ENCODE data around the gene IRAK2. TPM values are rescaled to one million over a fixed set of nuclear protein-coding genes. Genes with fewer than 3 reads are reported as not detected.
A peak's percentile ranks its signal among the peaks of the same experiment; 100 is the strongest.

Gene IRAK2
- total RNA-seq = 1 to 10 TPM in 3 of 4 donors, under 1 TPM in 1; 0.20 to 4.9 (median 3.4) TPM

- 3% methylated on average over 74 of the region's 76 CpGs; no CpG with 5 or more reads in 1 of the 2 donors for whole genome bisulfite sequencing, 2 donors (ENCODE audit: low coverage in 1 of 2)
- Histone ChIP-seq H3K4me1 (peaks cover 0 to 9% (median 6%) of the 10 kb centered on the region in 4 donors), H3K9me3 (peaks cover 0 to 5% of the 10 kb centered on the region in 2 donors), H3K4me3 (peak within 1 kb of the TSS; percentile 55 to 84 (median 81)), H3K27me3 (no peaks in the 10 kb centered on the region), H3K36me3 (no peaks in the 10 kb centered on the region), H3K27ac (peak within 1 kb of the TSS; percentile 68 to 76 (median 70))
- in situ Hi-C loops (cut with MboI; ENCODE audit: low pct_ligation_motif_present in 1 of 4, low pct_unique_long_range_greater_than_20kb in 1 of 4, low sequenced_read_pairs in 3 of 4) = loop anchor here in 3 of 4 donors (10.0 kb wide), 2 partner anchors 50 to 60 kb away; no protein-coding TSS in a partner anchor
- no peak for TF ChIP-seq EP300 (IDR thresholded peaks at IDR 0.05; ENCODE audit: low read depth)
- TF ChIP-seq POLR2A (IDR thresholded peaks at IDR 0.05) = peak; percentile 29
- peak; percentile 50 to 66 (median 65) for TF ChIP-seq POLR2AphosphoS5 (IDR thresholded peaks at IDR 0.05)
- TF ChIP-seq CTCF (IDR thresholded peaks at IDR 0.05) = peak; percentile 67 to 99 (median 98)
- intact Hi-C loops (cut with DNase I; ENCODE audit: low total_unique reads) = loop anchor here (10.0 kb wide), 1 partner anchor 60 kb away; no protein-coding TSS in a partner anchor
- peak; percentile 80 for DNase-seq
These were observed at the start of gene IRAK2 for GRCh38 chr3:10164546-10165393. Gene IRAK2, plus strand, starts transcription at chr3:10164919. Its CDS starts 36 bp downstream, at chr3:10164955.

GRCh38 chr3:10115326-10116137 lies 49.2 kb upstream of the IRAK2 start, which contains the start of gene BRK1:
Gene BRK1, plus strand, starts transcription at chr3:10115675. Its CDS starts 27 bp downstream, at chr3:10115702.
- intact Hi-C loops (cut with DNase I; ENCODE audit: low total_unique reads) = no loop called here
- Histone ChIP-seq H3K27me3 (no peaks in the 10 kb centered on the region), H3K4me3 (peak within 1 kb of the TSS; percentile 74 to 88 (median 75)), H3K4me1 (peaks cover 6 to 23% (median 16%) of the 10 kb centered on the region in 4 donors), H3K36me3 (no peaks in the 10 kb centered on the region), H3K27ac (peak within 1 kb of the TSS; percentile 82 to 87 (median 86)), H3K9me3 (no peaks in the 10 kb centered on the region)
- DNase-seq = peak; percentile 95
- WGBS, 2 donors (ENCODE audit: low coverage in 1 of 2) = 1% methylated on average over 8 to 50 of the region's 54 CpGs
- in situ Hi-C loops (cut with MboI; ENCODE audit: low pct_ligation_motif_present in 1 of 4, low pct_unique_long_range_greater_than_20kb in 1 of 4, low sequenced_read_pairs in 3 of 4) = no loop called here
- TF ChIP-seq CTCF (IDR thresholded peaks at IDR 0.05) = peak in 1 of 5 experiments; percentile 7
- TF ChIP-seq EP300 (IDR thresholded peaks at IDR 0.05; ENCODE audit: low read depth) = no peak
- TF ChIP-seq POLR2AphosphoS5 (IDR thresholded peaks at IDR 0.05) = peak; percentile 95 to 96 (median 96)
- TF ChIP-seq POLR2A (IDR thresholded peaks at IDR 0.05) = peak; percentile 88

- intact Hi-C loops (cut with DNase I; ENCODE audit: low total_unique reads) (no loop called here), in situ Hi-C loops (cut with MboI; ENCODE audit: low pct_ligation_motif_present in 1 of 4, low pct_unique_long_range_greater_than_20kb in 1 of 4, low sequenced_read_pairs in 3 of 4) (no loop called here)
- Histone ChIP-seq H3K9me3 (no peaks in the 10 kb centered on the region), H3K36me3 (no peaks in the 10 kb centered on the region), H3K27me3 (no peaks in the 10 kb centered on the region), H3K4me3 (peak overlapping the region; percentile 74 to 88 (median 75)), H3K4me1 (peaks cover 6 to 23% (median 16%) of the 10 kb centered on the region in 4 donors), H3K27ac (peak overlapping the region; percentile 82 to 87 (median 86))
- TF ChIP-seq EP300 (IDR thresholded peaks at IDR 0.05; ENCODE audit: low read depth) (no peak), POLR2A (IDR thresholded peaks at IDR 0.05) (no peak), CTCF (IDR thresholded peaks at IDR 0.05) (no peak), POLR2AphosphoS5 (IDR thresholded peaks at IDR 0.05) (no peak)
- 0% methylated on average over 4 to 10 of the region's 10 CpGs for WGBS, 2 donors (ENCODE audit: low coverage in 1 of 2)
- DNase-seq = no peak
These were observed 48.6 kb upstream of the IRAK2 start for GRCh38 chr3:10116138-10116460.

GRCh38 chr3:10116928-10117327 lies 47.8 kb upstream of the IRAK2 start:
- H3K9me3 ChIP-seq = no peaks in the 10 kb centered on the region
- H3K27me3 ChIP-seq = no peaks in the 10 kb centered on the region
- 84 to 91% methylated on average over 4 of the region's 4 CpGs for WGBS, 2 donors (ENCODE audit: low coverage in 1 of 2)
- H3K27ac ChIP-seq = no peak overlapping the region
- DNase-seq = no peak
- TF ChIP-seq EP300 (IDR thresholded peaks at IDR 0.05; ENCODE audit: low read depth) = no peak
- TF ChIP-seq POLR2AphosphoS5 (IDR thresholded peaks at IDR 0.05) = no peak
- no peak for TF ChIP-seq POLR2A (IDR thresholded peaks at IDR 0.05)
- TF ChIP-seq CTCF (IDR thresholded peaks at IDR 0.05) = no peak
- H3K4me1 ChIP-seq = peaks cover 6 to 23% (median 16%) of the 10 kb centered on the region in 4 donors
- in situ Hi-C loops (cut with MboI; ENCODE audit: low pct_ligation_motif_present in 1 of 4, low pct_unique_long_range_greater_than_20kb in 1 of 4, low sequenced_read_pairs in 3 of 4) (no loop called here), intact Hi-C loops (cut with DNase I; ENCODE audit: low total_unique reads) (no loop called here)
- H3K36me3 ChIP-seq = no peaks in the 10 kb centered on the region
- peak overlapping the region in 1 of 4 donors; percentile 88 for H3K4me3 ChIP-seq
